RPMI7951 (cell line): Measurements from ENCODE around the gene C6orf47. TPM values are rescaled to one million over a fixed set of nuclear protein-coding genes. Genes with fewer than 3 reads are reported as not detected.

Experiments used
- DNase-seq: peaks from one replicate; pipeline ENCODE4 v3.0.0-alpha.2; 2012; ENCODE audit warnings: low read depth
- total RNA-seq: library from RNA; depleted of rRNA; stranded (reverse); fragments of >200 nt; shearing (Covaris generic); gene quantifications from 2 replicates; pipeline ENCODE4 v1.2.3, GENCODE V29; 2014; rRNA removed

Gene C6orf47
- total RNA-seq, 1 experiment from 2014 or later: 13.9 TPM

- DNase-seq: no peak
These were observed 45.6 kb downstream of the C6orf47 start, which contains the start of gene AIF1 for GRCh38 chr6:31614684-31615578. Gene AIF1, plus strand, starts transcription at chr6:31615234. Its CDS starts 96 bp downstream, at chr6:31615330.

- no peak for DNase-seq
These were observed 46.4 kb downstream of the C6orf47 start for GRCh38 chr6:31614075-31614619.

- no peak for DNase-seq
These were observed 49.6 kb downstream of the C6orf47 start for GRCh38 chr6:31610968-31611367.

- no peak for DNase-seq
These were observed 50.8 kb downstream of the C6orf47 start for GRCh38 chr6:31609519-31610406.

Other genes starting within 250 kb of the C6orf47 start
- 31.0 and 34.4 TPM in 2 replicates for gene MICB, start 162.6 kb downstream of the C6orf47 start, total RNA-seq
- gene MCCD1, start 131.8 kb downstream of the C6orf47 start, total RNA-seq: not detected in 2 replicates
- gene DDX39B, start 118.8 kb downstream of the C6orf47 start, total RNA-seq: 472 and 494 TPM in 2 replicates
- gene ATP6V1G2, start 114.2 kb downstream of the C6orf47 start, total RNA-seq: 2.3 and 2.6 TPM in 2 replicates
- 25.0 and 27.5 TPM in 2 replicates for gene NFKBIL1, start 113.2 kb downstream of the C6orf47 start, total RNA-seq
- not detected in 2 replicates for gene LTA, start 88.5 kb downstream of the C6orf47 start, total RNA-seq
- 1.7 TPM in 2 replicates for gene TNF, start 85.2 kb downstream of the C6orf47 start, total RNA-seq
- not detected in 2 replicates for gene LTB, start 78.4 kb downstream of the C6orf47 start, total RNA-seq
- gene LST1, start 74.5 kb downstream of the C6orf47 start, total RNA-seq: not detected in 2 replicates
- 0.36 TPM in 1 of 2 replicates, not detected in the other for gene NCR3, start 67.8 kb downstream of the C6orf47 start, total RNA-seq
- not detected in 2 replicates for gene AIF1, start 45.5 kb downstream of the C6orf47 start, total RNA-seq
- 52.8 and 53.7 TPM in 2 replicates for gene PRRC2A, start 40.1 kb downstream of the C6orf47 start, total RNA-seq
- gene BAG6, start 8.1 kb downstream of the C6orf47 start, total RNA-seq: 124 and 161 TPM in 2 replicates
- gene APOM, start 4.9 kb downstream of the C6orf47 start, total RNA-seq: 2.5 and 3.4 TPM in 2 replicates
- gene GPANK1, start 4.2 kb upstream of the C6orf47 start, total RNA-seq: 20.0 and 22.5 TPM in 2 replicates
- gene CSNK2B, start 5.3 kb upstream of the C6orf47 start, total RNA-seq: 371 and 469 TPM in 2 replicates
- gene LY6G5B, start 9.2 kb upstream of the C6orf47 start, total RNA-seq: 0.36 and 1.3 TPM in 2 replicates
- 2.9 and 3.2 TPM in 2 replicates for gene LY6G5C, start 20.3 kb upstream of the C6orf47 start, total RNA-seq
- gene ABHD16A, start 42.5 kb upstream of the C6orf47 start, total RNA-seq: 36.7 and 36.9 TPM in 2 replicates
- not detected in 2 replicates for gene LY6G6F, start 46.1 kb upstream of the C6orf47 start, total RNA-seq
- not detected in 2 replicates for gene LY6G6D, start 54.6 kb upstream of the C6orf47 start, total RNA-seq
- gene LY6G6C, start 61.0 kb upstream of the C6orf47 start, total RNA-seq: not detected in 2 replicates
- gene MPIG6B, start 62.6 kb upstream of the C6orf47 start, total RNA-seq: not detected in 2 replicates
- 39.4 and 53.3 TPM in 2 replicates for gene DDAH2, start 68.5 kb upstream of the C6orf47 start, total RNA-seq
- 1,387 and 1,552 TPM in 2 replicates for gene CLIC1, start 75.8 kb upstream of the C6orf47 start, total RNA-seq
- 14.1 and 17.8 TPM in 2 replicates for gene MSH5, start 79.2 kb upstream of the C6orf47 start, total RNA-seq
- 0.72 and 2.7 TPM in 2 replicates for gene SAPCD1, start 101.9 kb upstream of the C6orf47 start, total RNA-seq
- gene VWA7, start 116.5 kb upstream of the C6orf47 start, total RNA-seq: 0.10 and 0.36 TPM in 2 replicates
- gene VARS1, start 135.0 kb upstream of the C6orf47 start, total RNA-seq: 26.4 and 33.6 TPM in 2 replicates
- gene LSM2, start 146.2 kb upstream of the C6orf47 start, total RNA-seq: 145 and 164 TPM in 2 replicates
- gene HSPA1L, start 154.5 kb upstream of the C6orf47 start, total RNA-seq: 0.68 and 0.84 TPM in 2 replicates
- gene HSPA1A, start 154.8 kb upstream of the C6orf47 start, total RNA-seq: 141 and 155 TPM in 2 replicates
- gene HSPA1B, start 167.0 kb upstream of the C6orf47 start, total RNA-seq: 82.1 and 101 TPM in 2 replicates
- gene NEU1, start 202.0 kb upstream of the C6orf47 start, total RNA-seq: 55.3 and 66.7 TPM in 2 replicates
- 1.5 TPM in 1 of 2 replicates, not detected in the other for gene SLC44A4, start 218.2 kb upstream of the C6orf47 start, total RNA-seq
- 38.6 and 46.1 TPM in 2 replicates for gene EHMT2, start 236.9 kb upstream of the C6orf47 start, total RNA-seq
- gene ZBTB12, start 241.3 kb upstream of the C6orf47 start, total RNA-seq: 1.2 and 1.4 TPM in 2 replicates